Posterior cingulate gyrus (tissue), 11 donors: ENCODE measurements around the gene PPP1R2C.

Source experiments
- DNase-seq, 10 donors: peaks; one replicate each; pipeline versions ENCODE4 v3.0.0 to v3.0.0-alpha.2; 2020 to 2021; ENCODE audit warnings: mixed read lengths in 3 of 10
- intact Hi-C: fragments of 100-400 bp; cut with DNase I; formaldehyde crosslinking; loops from one replicate; pipeline ENCODE4 v1.15.1; 2023

The PPP1R2C gene

GRCh38 chrX:42778096-42778495 is at the start of gene PPP1R2C:
PPP1R2C (minus strand) TSS chrX:42778163; CDS start chrX:42778079, 84 bp downstream.
- intact Hi-C loops = no loop called here
- DNase-seq = peak in 1 of 10 donors; percentile 72

GRCh38 chrX:42825201-42825600 is 47.2 kb upstream of the PPP1R2C start:
- no peak for DNase-seq
- intact Hi-C loops = no loop called here

- intact Hi-C loops = no loop called here
- no peak for DNase-seq
Observed at GRCh38 chrX:42824541-42824940, 46.6 kb upstream of the PPP1R2C start.

- intact Hi-C loops = no loop called here
- DNase-seq = no peak
Observed at GRCh38 chrX:42823443-42823842, 45.5 kb upstream of the PPP1R2C start.

GRCh38 chrX:42821803-42822443 is 44.0 kb upstream of the PPP1R2C start:
- DNase-seq = no peak
- intact Hi-C loops = no loop called here

GRCh38 chrX:42818151-42818921 is 40.4 kb upstream of the PPP1R2C start:
- intact Hi-C loops = no loop called here
- peak in 1 of 10 donors; percentile 82 for DNase-seq

GRCh38 chrX:42809569-42809968 is 31.6 kb upstream of the PPP1R2C start:
- no peak for DNase-seq
- intact Hi-C loops = no loop called here

GRCh38 chrX:42807393-42807792 is 29.4 kb upstream of the PPP1R2C start:
- intact Hi-C loops = no loop called here
- DNase-seq = no peak

GRCh38 chrX:42804524-42804923 is 26.6 kb upstream of the PPP1R2C start:
- intact Hi-C loops = no loop called here
- DNase-seq = no peak

GRCh38 chrX:42803320-42803719 is 25.4 kb upstream of the PPP1R2C start:
- intact Hi-C loops = no loop called here
- no peak for DNase-seq

GRCh38 chrX:42797651-42798269 is 19.8 kb upstream of the PPP1R2C start:
- intact Hi-C loops = no loop called here
- no peak for DNase-seq

GRCh38 chrX:42783451-42783850 is 5.5 kb upstream of the PPP1R2C start:
- no peak for DNase-seq
- intact Hi-C loops = no loop called here

GRCh38 chrX:42776195-42776594 is 1.8 kb downstream of the PPP1R2C start:
- intact Hi-C loops = no loop called here
- DNase-seq = no peak

GRCh38 chrX:42772874-42773273 is 5.1 kb downstream of the PPP1R2C start:
- intact Hi-C loops = no loop called here
- DNase-seq = no peak

- no peak for DNase-seq
- intact Hi-C loops = no loop called here
Observed at GRCh38 chrX:42771506-42772335, 6.2 kb downstream of the PPP1R2C start.

GRCh38 chrX:42770566-42770965 is 7.4 kb downstream of the PPP1R2C start:
- intact Hi-C loops = no loop called here
- no peak for DNase-seq

- intact Hi-C loops = no loop called here
- no peak for DNase-seq
Observed at GRCh38 chrX:42759881-42760280, 18.1 kb downstream of the PPP1R2C start.

GRCh38 chrX:42755815-42756214 is 22.1 kb downstream of the PPP1R2C start:
- intact Hi-C loops = no loop called here
- peak in 6 of 10 donors; percentile 2 to 85 (median 51) for DNase-seq

- no peak for DNase-seq
- intact Hi-C loops = no loop called here
Observed at GRCh38 chrX:42754603-42755002, 23.4 kb downstream of the PPP1R2C start.

GRCh38 chrX:42754115-42754514 is 23.8 kb downstream of the PPP1R2C start:
- DNase-seq = no peak
- intact Hi-C loops = no loop called here

- intact Hi-C loops = no loop called here
- DNase-seq = no peak
Observed at GRCh38 chrX:42752730-42753129, 25.2 kb downstream of the PPP1R2C start.
